ENCODE data around the gene ERBB3. TPM values are rescaled to one million over a fixed set of nuclear protein-coding genes. Genes with fewer than 3 reads are reported as not detected.

ERBB3 gene
- total RNA-seq, 1 donor from 2014 or later = 3.8 TPM

DNA sequence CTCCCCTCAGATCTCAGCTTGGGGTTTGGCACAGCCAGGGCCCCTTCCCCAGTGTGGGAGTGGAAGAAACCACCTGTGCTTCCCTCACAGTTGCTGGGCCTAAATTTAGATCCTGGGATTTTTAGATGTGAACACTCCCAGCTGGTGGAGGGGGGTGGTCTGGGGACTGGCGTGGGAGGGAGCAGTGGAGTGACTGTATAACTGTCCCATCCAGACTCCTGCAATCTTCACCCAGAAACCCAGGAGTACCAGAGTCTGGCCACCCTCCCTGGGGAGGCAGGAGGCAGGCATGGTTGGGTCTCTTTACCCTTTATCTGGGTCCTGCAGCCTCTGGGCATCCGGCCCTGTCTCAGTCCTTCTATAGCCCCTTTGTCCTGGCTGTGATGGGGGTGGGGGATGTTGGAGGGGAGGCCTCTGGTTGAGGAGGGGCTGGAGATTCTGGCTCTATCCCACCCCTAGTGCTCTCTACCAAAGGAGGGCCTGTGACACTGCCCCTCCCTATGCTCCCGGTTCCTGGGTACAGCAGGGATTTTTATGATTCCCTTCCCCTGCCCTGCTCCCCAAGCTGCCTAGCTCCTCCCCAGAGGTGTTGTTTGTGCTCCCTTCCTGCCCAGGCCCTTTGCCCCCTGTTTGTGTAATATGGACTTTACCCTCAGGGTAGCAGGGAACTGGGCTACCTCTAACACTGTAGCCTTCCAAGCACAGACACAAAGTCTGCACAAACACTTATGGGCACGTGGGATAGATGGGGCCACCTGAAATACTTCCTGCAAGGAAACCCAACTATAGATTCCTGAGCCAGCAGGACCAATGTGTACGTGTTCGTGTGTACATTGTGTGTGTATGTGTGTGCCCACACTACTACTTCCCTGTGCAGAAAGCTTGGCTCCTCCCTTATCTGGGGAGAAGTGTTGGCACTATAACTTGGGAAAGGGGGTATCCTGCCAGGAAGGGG is 1.7 kb downstream of the ERBB3 start:
- H3K36me3 Mint-ChIP-seq (ENCODE audit: low read depth, unreplicated experiment) = peaks cover 2% of the 10 kb centered on the region
- TF ChIP-seq EZH2 (IDR thresholded peaks at IDR 0.05; ENCODE audit: insufficient read depth, low read length) = no peak
- TF ChIP-seq, protein P1, sequence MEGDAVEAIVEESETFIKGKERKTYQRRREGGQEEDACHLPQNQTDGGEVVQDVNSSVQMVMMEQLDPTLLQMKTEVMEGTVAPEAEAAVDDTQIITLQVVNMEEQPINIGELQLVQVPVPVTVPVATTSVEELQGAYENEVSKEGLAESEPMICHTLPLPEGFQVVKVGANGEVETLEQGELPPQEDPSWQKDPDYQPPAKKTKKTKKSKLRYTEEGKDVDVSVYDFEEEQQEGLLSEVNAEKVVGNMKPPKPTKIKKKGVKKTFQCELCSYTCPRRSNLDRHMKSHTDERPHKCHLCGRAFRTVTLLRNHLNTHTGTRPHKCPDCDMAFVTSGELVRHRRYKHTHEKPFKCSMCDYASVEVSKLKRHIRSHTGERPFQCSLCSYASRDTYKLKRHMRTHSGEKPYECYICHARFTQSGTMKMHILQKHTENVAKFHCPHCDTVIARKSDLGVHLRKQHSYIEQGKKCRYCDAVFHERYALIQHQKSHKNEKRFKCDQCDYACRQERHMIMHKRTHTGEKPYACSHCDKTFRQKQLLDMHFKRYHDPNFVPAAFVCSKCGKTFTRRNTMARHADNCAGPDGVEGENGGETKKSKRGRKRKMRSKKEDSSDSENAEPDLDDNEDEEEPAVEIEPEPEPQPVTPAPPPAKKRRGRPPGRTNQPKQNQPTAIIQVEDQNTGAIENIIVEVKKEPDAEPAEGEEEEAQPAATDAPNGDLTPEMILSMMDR (IDR thresholded peaks at IDR 0.05; ENCODE audit: insufficient read depth, low read depth, low read length) = no peak
- no peak for DNase-seq (ENCODE audit: low read depth)
- Histone ChIP-seq H3K4me3 (ENCODE audit: insufficient read depth, low read depth, low read length) (no peak overlapping the region), H3K9me3 (ENCODE audit: insufficient read depth, low read depth, low read length) (no peaks in the 10 kb centered on the region), H3K79me2 (ENCODE audit: insufficient read depth, low read length) (no peaks in the 10 kb centered on the region), H3K36me3 (ENCODE audit: insufficient read depth, low read length) (no peaks in the 10 kb centered on the region), H3K4me2 (ENCODE audit: low read length) (no peak overlapping the region), H3K9ac (ENCODE audit: low read length) (no peak overlapping the region), H3K27me3 (ENCODE audit: insufficient read depth, low read length) (peaks cover 26% of the 10 kb centered on the region), H2AFZ (ENCODE audit: low read depth, low read length) (no peak overlapping the region), H3K4me1 (ENCODE audit: insufficient read depth, low read length) (peaks cover 6% of the 10 kb centered on the region), H4K20me1 (ENCODE audit: insufficient read depth, low read length) (no peaks in the 10 kb centered on the region), H3K27ac (ENCODE audit: low read depth, low read length) (no peak overlapping the region)
- FAIRE-seq = no peak
- H3K27ac Mint-ChIP-seq (ENCODE audit: unreplicated experiment) = no peak overlapping the region
- H3K4me3 Mint-ChIP-seq (ENCODE audit: unreplicated experiment) = no peak overlapping the region
- H3K9me3 Mint-ChIP-seq (ENCODE audit: unreplicated experiment) = no peaks in the 10 kb centered on the region
- peaks cover 6% of the 10 kb centered on the region for H3K27me3 Mint-ChIP-seq (ENCODE audit: low read depth, unreplicated experiment)
- H3K4me1 Mint-ChIP-seq (ENCODE audit: low read depth, unreplicated experiment) = no peaks in the 10 kb centered on the region

DNA sequence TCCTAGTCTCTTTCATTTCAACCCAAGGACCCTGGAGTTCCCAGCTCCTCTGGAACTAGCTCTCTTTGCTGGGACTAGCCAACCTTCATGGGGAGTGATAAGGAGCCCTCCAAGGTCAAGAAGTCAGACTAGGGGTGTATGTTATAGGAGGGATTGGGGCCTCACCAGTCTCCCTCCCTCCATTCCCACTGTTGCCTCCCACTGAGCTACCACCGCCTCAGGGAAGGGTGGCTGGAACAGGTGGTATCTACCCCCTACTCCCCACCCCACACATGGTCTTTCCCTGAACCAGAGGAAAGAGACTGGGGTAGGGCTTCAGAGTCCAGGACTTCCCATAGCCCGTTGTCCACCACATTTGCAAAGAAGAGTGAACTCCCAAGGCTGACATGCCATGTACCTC is 2.4 kb downstream of the ERBB3 start:
- no peaks in the 10 kb centered on the region for H3K79me2 ChIP-seq (ENCODE audit: insufficient read depth, low read length)
- FAIRE-seq (no peak), DNase-seq (ENCODE audit: low read depth) (no peak)
- H4K20me1 ChIP-seq (ENCODE audit: insufficient read depth, low read length) = no peaks in the 10 kb centered on the region
- Mint-ChIP-seq H3K4me3 (ENCODE audit: unreplicated experiment) (no peak overlapping the region), H3K9me3 (ENCODE audit: unreplicated experiment) (no peaks in the 10 kb centered on the region), H3K4me1 (ENCODE audit: low read depth, unreplicated experiment) (no peaks in the 10 kb centered on the region), H3K36me3 (ENCODE audit: low read depth, unreplicated experiment) (peaks cover 2% of the 10 kb centered on the region), H3K27ac (ENCODE audit: unreplicated experiment) (no peak overlapping the region), H3K27me3 (ENCODE audit: low read depth, unreplicated experiment) (peaks cover 6% of the 10 kb centered on the region)
- no peak for TF ChIP-seq EZH2 (IDR thresholded peaks at IDR 0.05; ENCODE audit: insufficient read depth, low read length)
- TF ChIP-seq, protein P1 (IDR thresholded peaks at IDR 0.05; ENCODE audit: insufficient read depth, low read depth, low read length) = no peak
- H3K4me1 ChIP-seq (ENCODE audit: insufficient read depth, low read length) = peaks cover 6% of the 10 kb centered on the region
- H3K27ac ChIP-seq (ENCODE audit: low read depth, low read length) = no peak overlapping the region
- H3K9ac ChIP-seq (ENCODE audit: low read length) = no peak overlapping the region
- no peak overlapping the region for H3K4me3 ChIP-seq (ENCODE audit: insufficient read depth, low read depth, low read length)
- no peaks in the 10 kb centered on the region for H3K36me3 ChIP-seq (ENCODE audit: insufficient read depth, low read length)
- no peaks in the 10 kb centered on the region for H3K9me3 ChIP-seq (ENCODE audit: insufficient read depth, low read depth, low read length)
- no peak overlapping the region for H2AFZ ChIP-seq (ENCODE audit: low read depth, low read length)
- peaks cover 26% of the 10 kb centered on the region for H3K27me3 ChIP-seq (ENCODE audit: insufficient read depth, low read length)
- no peak overlapping the region for H3K4me2 ChIP-seq (ENCODE audit: low read length)

DNA sequence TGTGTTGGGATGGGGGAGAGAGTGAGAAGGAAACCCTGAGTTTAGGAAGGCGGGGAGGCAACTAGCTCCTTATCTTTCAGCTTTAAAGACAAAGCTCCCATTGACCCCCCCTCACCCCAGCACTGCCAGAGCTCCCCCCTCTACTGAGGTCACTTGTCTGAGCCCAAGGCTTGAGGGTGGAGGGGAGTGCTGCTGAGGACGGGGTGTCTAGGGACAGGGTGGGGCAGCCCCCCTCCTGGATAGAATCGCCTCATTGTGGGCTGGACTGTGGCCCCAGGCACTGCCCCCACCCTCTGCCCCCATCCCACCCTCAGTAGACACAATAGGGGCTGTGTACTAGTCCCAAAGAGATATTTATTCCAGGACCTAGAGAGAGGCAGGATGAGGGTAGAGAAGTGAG is 3.0 kb downstream of the ERBB3 start:
- Histone ChIP-seq H3K27me3 (ENCODE audit: insufficient read depth, low read length) (peaks cover 26% of the 10 kb centered on the region), H3K4me2 (ENCODE audit: low read length) (no peak overlapping the region), H3K36me3 (ENCODE audit: insufficient read depth, low read length) (no peaks in the 10 kb centered on the region), H3K9me3 (ENCODE audit: insufficient read depth, low read depth, low read length) (no peaks in the 10 kb centered on the region), H2AFZ (ENCODE audit: low read depth, low read length) (no peak overlapping the region), H3K4me3 (ENCODE audit: insufficient read depth, low read depth, low read length) (no peak overlapping the region), H3K4me1 (ENCODE audit: insufficient read depth, low read length) (peaks cover 6% of the 10 kb centered on the region), H3K27ac (ENCODE audit: low read depth, low read length) (no peak overlapping the region), H4K20me1 (ENCODE audit: insufficient read depth, low read length) (no peaks in the 10 kb centered on the region), H3K9ac (ENCODE audit: low read length) (no peak overlapping the region), H3K79me2 (ENCODE audit: insufficient read depth, low read length) (no peaks in the 10 kb centered on the region)
- DNase-seq (ENCODE audit: low read depth) (no peak), FAIRE-seq (no peak)
- Mint-ChIP-seq H3K27me3 (ENCODE audit: low read depth, unreplicated experiment) (peaks cover 6% of the 10 kb centered on the region), H3K9me3 (ENCODE audit: unreplicated experiment) (no peaks in the 10 kb centered on the region), H3K4me1 (ENCODE audit: low read depth, unreplicated experiment) (no peaks in the 10 kb centered on the region), H3K36me3 (ENCODE audit: low read depth, unreplicated experiment) (peaks cover 2% of the 10 kb centered on the region), H3K27ac (ENCODE audit: unreplicated experiment) (no peak overlapping the region), H3K4me3 (ENCODE audit: unreplicated experiment) (no peak overlapping the region)
- no peak for TF ChIP-seq EZH2 (IDR thresholded peaks at IDR 0.05; ENCODE audit: insufficient read depth, low read length)
- TF ChIP-seq, protein P1 (IDR thresholded peaks at IDR 0.05; ENCODE audit: insufficient read depth, low read depth, low read length) = no peak
